ENCODE data around the gene KCNJ15. TPM values are rescaled to one million over a fixed set of nuclear protein-coding genes. Genes with fewer than 3 reads are reported as not detected.

The KCNJ15 gene
- total RNA-seq, 1 donor from 2014 or later, result 0.51 TPM

- Mint-ChIP-seq H3K9me3 (ENCODE audit: unreplicated experiment) (no peaks in the 10 kb centered on the region), H3K27me3 (ENCODE audit: unreplicated experiment) (no peaks in the 10 kb centered on the region), H3K27ac (ENCODE audit: unreplicated experiment) (no peak overlapping the region), H3K4me1 (ENCODE audit: unreplicated experiment) (peaks cover 13% of the 10 kb centered on the region), H3K36me3 (ENCODE audit: unreplicated experiment) (no peaks in the 10 kb centered on the region), H3K4me3 (ENCODE audit: unreplicated experiment) (no peak overlapping the region)
- DNase-seq (ENCODE audit: extremely low spot score, unreplicated experiment), result no peak
- no peak for TF ChIP-seq CTCF (IDR thresholded peaks at IDR 0.05)
Measured at GRCh38 chr21:38249256-38249655, 7.5 kb upstream of the KCNJ15 start.

- no peaks in the 10 kb centered on the region for H3K9me3 Mint-ChIP-seq (ENCODE audit: unreplicated experiment)
- H3K27ac Mint-ChIP-seq (ENCODE audit: unreplicated experiment), result no peak overlapping the region
- DNase-seq (ENCODE audit: extremely low spot score, unreplicated experiment), result no peak
- no peaks in the 10 kb centered on the region for H3K36me3 Mint-ChIP-seq (ENCODE audit: unreplicated experiment)
- H3K4me3 Mint-ChIP-seq (ENCODE audit: unreplicated experiment), result no peak overlapping the region
- TF ChIP-seq CTCF (IDR thresholded peaks at IDR 0.05), result no peak
- H3K27me3 Mint-ChIP-seq (ENCODE audit: unreplicated experiment), result no peaks in the 10 kb centered on the region
- H3K4me1 Mint-ChIP-seq (ENCODE audit: unreplicated experiment), result peaks cover 9% of the 10 kb centered on the region
Measured at GRCh38 chr21:38249696-38250278, 7.0 kb upstream of the KCNJ15 start.

GRCh38 chr21:38250991-38251418 is 5.8 kb upstream of the KCNJ15 start:
- Mint-ChIP-seq H3K27ac (ENCODE audit: unreplicated experiment) (no peak overlapping the region), H3K4me1 (ENCODE audit: unreplicated experiment) (no peaks in the 10 kb centered on the region)

GRCh38 chr21:38254970-38255369 is 1.8 kb upstream of the KCNJ15 start:
- H3K27me3 Mint-ChIP-seq (ENCODE audit: unreplicated experiment), result peaks cover 4% of the 10 kb centered on the region
- no peak overlapping the region for H3K27ac Mint-ChIP-seq (ENCODE audit: unreplicated experiment)
- no peak for TF ChIP-seq CTCF (IDR thresholded peaks at IDR 0.05)
- H3K4me1 Mint-ChIP-seq (ENCODE audit: unreplicated experiment), result no peaks in the 10 kb centered on the region
- no peak for DNase-seq (ENCODE audit: extremely low spot score, unreplicated experiment)
- H3K9me3 Mint-ChIP-seq (ENCODE audit: unreplicated experiment), result no peaks in the 10 kb centered on the region
- H3K36me3 Mint-ChIP-seq (ENCODE audit: unreplicated experiment), result no peaks in the 10 kb centered on the region
- no peak overlapping the region for H3K4me3 Mint-ChIP-seq (ENCODE audit: unreplicated experiment)

More at GRCh38 chr21:38250991-38251418, 5.8 kb upstream of the KCNJ15 start:
- no peak overlapping the region for H3K4me3 Mint-ChIP-seq (ENCODE audit: unreplicated experiment)
- no peaks in the 10 kb centered on the region for H3K27me3 Mint-ChIP-seq (ENCODE audit: unreplicated experiment)
- no peaks in the 10 kb centered on the region for H3K36me3 Mint-ChIP-seq (ENCODE audit: unreplicated experiment)
- no peak for TF ChIP-seq CTCF (IDR thresholded peaks at IDR 0.05)
- no peak for DNase-seq (ENCODE audit: extremely low spot score, unreplicated experiment)
- no peaks in the 10 kb centered on the region for H3K9me3 Mint-ChIP-seq (ENCODE audit: unreplicated experiment)

GRCh38 chr21:38255571-38256117 is 1.1 kb upstream of the KCNJ15 start:
- Mint-ChIP-seq H3K4me1 (ENCODE audit: unreplicated experiment) (no peaks in the 10 kb centered on the region), H3K27me3 (ENCODE audit: unreplicated experiment) (peaks cover 4% of the 10 kb centered on the region), H3K4me3 (ENCODE audit: unreplicated experiment) (no peak overlapping the region), H3K27ac (ENCODE audit: unreplicated experiment) (no peak overlapping the region), H3K36me3 (ENCODE audit: unreplicated experiment) (no peaks in the 10 kb centered on the region), H3K9me3 (ENCODE audit: unreplicated experiment) (no peaks in the 10 kb centered on the region)
- DNase-seq (ENCODE audit: extremely low spot score, unreplicated experiment), result no peak
- no peak for TF ChIP-seq CTCF (IDR thresholded peaks at IDR 0.05)

All from osteocyte (in vitro differentiated cells).